ENCODE data around the gene OGFOD3.

DNA sequence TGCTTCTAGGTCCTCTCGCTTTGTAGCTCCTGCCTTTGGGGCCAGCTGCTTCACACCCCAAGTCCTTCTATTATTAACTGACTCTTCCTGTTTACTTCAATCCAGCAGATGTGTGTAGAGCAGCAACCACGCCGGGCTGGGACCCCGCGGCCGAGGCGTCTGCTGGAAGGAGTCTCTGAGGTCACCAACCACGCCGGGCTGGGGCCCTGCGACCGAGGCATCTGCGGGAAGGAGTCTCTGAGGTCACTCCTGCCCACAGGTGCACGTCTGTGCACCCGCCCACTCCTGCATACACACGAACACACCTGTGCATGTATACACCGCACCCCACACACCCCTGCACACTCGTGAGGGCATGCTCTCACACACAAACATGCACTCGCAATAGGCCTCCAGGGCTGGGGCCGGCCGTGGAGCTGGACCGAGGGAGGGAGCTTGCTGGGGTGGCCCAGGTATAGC is 67.1 kb downstream of the OGFOD3 start:
- no peak for TF ChIP-seq CTCF (IDR thresholded peaks at IDR 0.05)
- TF ChIP-seq EZH2 (IDR thresholded peaks at IDR 0.05; ENCODE audit: borderline replicate concordance, insufficient read depth, low read depth, low read length, poor library complexity, severe bottlenecking), result no peak
